Measurements from ENCODE around the gene CELSR1. TPM values are rescaled to one million over a fixed set of nuclear protein-coding genes. Genes with fewer than 3 reads are reported as not detected.

Gene CELSR1
- total RNA-seq, 2 experiments from 2014 or later = 3.7 to 5.2 TPM

DNA sequence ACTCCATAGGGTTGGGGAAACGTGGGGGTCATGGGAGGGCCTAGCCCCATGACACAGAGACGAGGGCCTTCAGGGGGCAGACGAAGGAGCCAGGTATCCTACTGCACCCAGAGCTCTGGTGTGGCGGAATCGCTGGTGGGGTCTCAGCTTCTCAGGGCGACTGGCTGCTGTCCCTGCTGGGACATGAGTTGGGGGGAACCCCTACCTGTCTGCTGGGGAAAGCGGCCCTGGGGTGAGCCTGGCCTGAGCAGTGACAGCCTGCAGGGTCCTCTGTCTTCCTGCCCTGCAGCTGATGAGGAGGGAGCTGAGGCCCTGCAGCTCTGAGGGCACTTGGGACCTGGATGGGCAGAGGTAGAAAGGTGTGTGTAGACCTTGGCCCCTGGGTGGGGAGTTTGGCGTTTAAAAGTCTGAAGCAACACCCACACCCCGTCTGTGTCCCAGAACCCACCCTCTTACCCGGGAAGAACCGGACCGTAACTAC is 49.2 kb upstream of the CELSR1 start:
- Histone ChIP-seq H4K20me1 (ENCODE audit: insufficient read depth, low read length) (no peaks in the 10 kb centered on the region), H3K9me2 (ENCODE audit: insufficient read depth, low read length) (no peaks in the 10 kb centered on the region), H3K27ac (ENCODE audit: low read depth, low read length, poor library complexity, severe bottlenecking) (peak overlapping the region; percentile 83), H3K36me3 (ENCODE audit: insufficient read depth, low read length) (no peaks in the 10 kb centered on the region), H3K4me3 (ENCODE audit: low read depth, low read length, poor library complexity, severe bottlenecking) (peak overlapping the region; percentile 72), H3K79me2 (ENCODE audit: insufficient read depth, low read depth, low read length) (peaks cover 22% of the 10 kb centered on the region), H3K4me2 (ENCODE audit: low read length) (peak overlapping the region; percentile 93), H2AFZ (ENCODE audit: low read length) (no peak overlapping the region), H3K9me3 (ENCODE audit: low read length) (no peaks in the 10 kb centered on the region), H3K4me1 (ENCODE audit: insufficient read depth, low read length, poor library complexity, severe bottlenecking) (peaks cover 70% of the 10 kb centered on the region)
- no peak for DNase-seq (ENCODE audit: low spot score)
- intact Hi-C loops (cut with micrococcal nuclease; ENCODE audit: unreplicated experiment) = loop anchor here (1.0 kb wide), 1 partner anchor 23 kb away; no protein-coding TSS in a partner anchor
- ChIA-PET POLR2A (no interaction called here), CTCF (ENCODE audit: unreplicated experiment) (no interaction called here)
- no peak for TF ChIP-seq EZH2phosphoT487 (IDR thresholded peaks at IDR 0.05; ENCODE audit: borderline replicate concordance, low read depth, low read length)
- BruUV-seq (replicated peaks) = no TSS peak

DNA sequence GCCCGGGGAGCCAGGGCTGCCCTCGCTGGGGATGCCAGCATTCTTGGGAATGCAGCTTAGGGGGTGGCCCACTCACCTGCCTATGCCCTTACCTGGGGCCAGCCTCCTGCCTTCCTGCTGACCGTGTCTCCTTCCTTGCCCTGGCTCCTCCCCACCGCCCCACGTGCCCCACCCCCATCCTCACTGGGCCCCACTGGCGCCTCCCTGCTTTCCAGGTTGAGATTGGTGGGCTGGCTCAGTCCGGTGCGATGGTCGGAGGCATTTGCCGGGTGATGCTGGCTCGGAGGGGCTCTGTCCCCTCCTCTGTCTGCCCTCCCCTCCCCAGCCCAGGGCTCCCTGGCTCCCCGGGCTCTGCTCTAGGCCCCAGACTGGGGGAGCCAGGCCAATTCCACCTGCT is 48.7 kb upstream of the CELSR1 start:
- POLR2A ChIA-PET = no interaction called here
- Histone ChIP-seq H3K4me3 (ENCODE audit: low read depth, low read length, poor library complexity, severe bottlenecking) (no peak overlapping the region), H2AFZ (ENCODE audit: low read length) (no peak overlapping the region), H3K27ac (ENCODE audit: low read depth, low read length, poor library complexity, severe bottlenecking) (no peak overlapping the region), H3K4me1 (ENCODE audit: insufficient read depth, low read length, poor library complexity, severe bottlenecking) (peaks cover 70% of the 10 kb centered on the region), H3K9me3 (ENCODE audit: low read length) (no peaks in the 10 kb centered on the region), H4K20me1 (ENCODE audit: insufficient read depth, low read length) (no peaks in the 10 kb centered on the region), H3K9me2 (ENCODE audit: insufficient read depth, low read length) (no peaks in the 10 kb centered on the region), H3K79me2 (ENCODE audit: insufficient read depth, low read depth, low read length) (peaks cover 19% of the 10 kb centered on the region), H3K36me3 (ENCODE audit: insufficient read depth, low read length) (no peaks in the 10 kb centered on the region), H3K4me2 (ENCODE audit: low read length) (no peak overlapping the region; the same call in 1 of the 2 replicates)
- intact Hi-C loops (cut with micrococcal nuclease; ENCODE audit: unreplicated experiment) = no loop called here
- CTCF ChIA-PET (ENCODE audit: unreplicated experiment) = no interaction called here
- BruUV-seq (replicated peaks) = no TSS peak
- TF ChIP-seq CTCF (conservative IDR thresholded peaks at IDR 0.05; ENCODE audit: low read length) = no peak
- no peak for TF ChIP-seq EZH2phosphoT487 (IDR thresholded peaks at IDR 0.05; ENCODE audit: borderline replicate concordance, low read depth, low read length)
- DNase-seq (ENCODE audit: low spot score) = no peak

DNA sequence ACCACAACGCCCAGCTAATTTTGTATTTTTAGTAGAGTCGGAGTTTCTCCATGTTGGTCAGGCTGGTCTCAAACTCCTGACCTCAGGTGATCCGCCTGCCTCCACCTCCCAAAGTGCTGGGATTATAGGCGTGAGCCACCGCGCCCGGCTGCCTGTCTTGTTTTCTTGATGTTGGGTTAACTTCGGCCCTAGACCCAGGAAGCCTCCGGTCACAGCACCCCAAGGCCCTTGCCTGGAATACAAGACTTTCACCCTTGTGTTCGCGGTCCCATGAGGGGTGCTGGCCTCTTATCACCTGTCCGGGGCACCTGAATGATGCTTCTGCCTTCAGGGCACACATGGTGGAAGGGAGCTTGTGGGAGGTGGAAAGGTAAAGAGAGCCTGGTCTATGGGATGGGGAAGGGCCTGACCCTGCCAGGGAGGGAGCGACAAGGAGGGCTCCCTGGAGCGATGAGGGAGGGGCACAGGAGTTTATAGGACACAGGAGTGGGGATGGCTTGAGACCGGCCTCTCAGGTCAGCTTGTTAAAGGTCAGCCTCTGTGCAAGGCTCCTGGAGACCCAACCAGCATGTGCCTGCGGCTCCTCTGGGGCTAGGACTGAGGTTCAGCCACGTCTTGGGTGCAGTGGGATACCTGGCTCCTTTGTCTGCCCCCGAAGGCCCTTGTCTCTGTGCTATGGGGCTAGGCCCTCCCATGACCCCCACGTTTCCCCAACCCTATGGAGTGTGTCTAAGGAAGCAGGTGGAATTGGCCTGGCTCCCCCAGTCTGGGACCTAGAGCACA is 48.1 kb upstream of the CELSR1 start:
- H3K4me2 ChIP-seq (ENCODE audit: low read length) = no peak overlapping the region
- no TSS peak for BruUV-seq (replicated peaks)
- DNase-seq (ENCODE audit: low spot score) = no peak
- peaks cover 69% of the 10 kb centered on the region for H3K4me1 ChIP-seq (ENCODE audit: insufficient read depth, low read length, poor library complexity, severe bottlenecking)
- H4K20me1 ChIP-seq (ENCODE audit: insufficient read depth, low read length) = no peaks in the 10 kb centered on the region
- TF ChIP-seq CTCF (conservative IDR thresholded peaks at IDR 0.05; ENCODE audit: low read length) (no peak), EZH2phosphoT487 (IDR thresholded peaks at IDR 0.05; ENCODE audit: borderline replicate concordance, low read depth, low read length) (no peak)
- intact Hi-C loops (cut with micrococcal nuclease; ENCODE audit: unreplicated experiment) = no loop called here
- no peak overlapping the region for H3K4me3 ChIP-seq (ENCODE audit: low read depth, low read length, poor library complexity, severe bottlenecking)
- no peaks in the 10 kb centered on the region for H3K36me3 ChIP-seq (ENCODE audit: insufficient read depth, low read length)
- no peak overlapping the region for H2AFZ ChIP-seq (ENCODE audit: low read length)
- CTCF ChIA-PET (ENCODE audit: unreplicated experiment) = no interaction called here
- H3K27ac ChIP-seq (ENCODE audit: low read depth, low read length, poor library complexity, severe bottlenecking) = no peak overlapping the region
- H3K9me2 ChIP-seq (ENCODE audit: insufficient read depth, low read length) = no peaks in the 10 kb centered on the region
- POLR2A ChIA-PET = no interaction called here
- H3K9me3 ChIP-seq (ENCODE audit: low read length) = no peaks in the 10 kb centered on the region
- peaks cover 17% of the 10 kb centered on the region for H3K79me2 ChIP-seq (ENCODE audit: insufficient read depth, low read depth, low read length)

Data from OCI-LY7 (cell line).